Erythroblast (primary cell): Measurements from ENCODE around the gene LRP3.

Experiments
- GATA1 ChIP-seq: IDR thresholded peaks from 2 replicates; pipeline ENCODE4 v1.6.1; 2011; ENCODE audit warnings: low read depth, mild to moderate bottlenecking, control low read depth, low read length, moderate library complexity
- POLR2A ChIP-seq: IDR thresholded peaks from 2 replicates; pipeline ENCODE4 v1.6.1; 2011; ENCODE audit warnings: mild to moderate bottlenecking, low read length

DNA sequence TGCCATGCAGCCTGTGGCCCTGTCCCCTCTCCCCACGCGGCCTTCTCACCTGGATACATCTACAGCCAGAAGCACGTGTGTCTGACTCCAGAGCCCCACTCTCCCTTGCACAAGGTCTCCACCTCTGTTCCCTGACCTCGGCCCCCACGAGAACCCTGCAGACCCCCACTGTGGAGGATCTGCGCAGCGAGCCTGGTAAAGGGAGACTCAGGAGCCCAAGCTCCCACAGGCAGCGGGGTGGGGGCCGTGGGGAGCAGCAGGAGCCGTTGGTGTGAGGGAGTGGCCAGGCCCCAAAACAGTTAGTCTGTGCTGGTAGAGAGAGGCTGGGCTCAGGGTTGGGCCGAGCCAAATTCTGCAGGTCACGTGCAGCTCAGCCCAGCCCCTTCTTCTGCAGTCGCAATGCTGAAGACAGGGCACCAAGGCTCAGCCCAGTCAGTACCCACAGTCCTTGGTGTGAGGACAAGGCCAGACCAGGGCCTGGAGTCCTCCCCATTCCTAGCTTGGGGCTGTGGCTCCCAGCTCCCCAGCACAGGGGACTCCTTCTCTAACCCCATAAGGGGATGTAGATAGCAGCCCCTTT lies 60.2 kb downstream of the LRP3 start:
- TF ChIP-seq POLR2A, result no peak
- no peak for TF ChIP-seq GATA1
